HCT116 (cell line): ENCODE data around the gene SFXN5. TPM values are rescaled to one million over a fixed set of nuclear protein-coding genes. Genes with fewer than 3 reads are reported as not detected.

Experiments
- ATAC-seq: fragments of 200-7000 bp; cut with Tn5 transposase; 2 replicates; pipeline ENCODE4 v1.9.1; 2020; ENCODE audit warnings: mild to moderate bottlenecking, moderate library complexity
- BruUV-seq: library from RNA; stranded (reverse); fragments of 400-500 nt; replicated peaks from 2 replicates; lab custom pipeline; 2021; lab: Mats Ljungman, UMichigan
- CTCF ChIA-PET: fragments of 300-600 bp; sonication (Branson Sonifier 250); formaldehyde crosslinking; loops from one replicate; lab custom pipeline; 2021; ENCODE audit warnings: antibody characterized with exemption; lab: Charles Lee
- POLR2A ChIA-PET: fragments of 300-600, 350-600 bp; sonication (Branson Sonifier 250); formaldehyde crosslinking; loops from one replicate; lab custom pipeline; 2021; ENCODE audit warnings: antibody characterized with exemption; lab: Charles Lee
- RAD21 ChIA-PET, 2 experiments: fragments of 300-600 bp; sonication (Branson Sonifier 250); formaldehyde crosslinking; loops; one replicate each; lab custom pipeline; 2023; ENCODE audit warnings: low total read pairs in 2 of 2; ENCODE audit not compliant: uncharacterized antibody in 2 of 2, unreplicated experiment in 2 of 2, low non-redundant PET in 1 of 2; lab: Charles Lee
- DNase-seq: peaks from one replicate; pipeline ENCODE4 v3.0.0-alpha.2; 2010; ENCODE audit warnings: low read depth, low spot score
- H2AFZ ChIP-seq: fragments of 200-600 bp; shearing (Covaris generic), sonication (generic); 2 replicates; pipeline ENCODE4 v1.6.1; 2017; ENCODE audit warnings: low read depth, mixed run types, mixed read lengths, antibody characterized with exemption, low read length; ENCODE audit not compliant: poor library complexity, severe bottlenecking
- H3K27ac ChIP-seq: 2 replicates; pipeline ENCODE4 v1.5.1; 2012; ENCODE audit warnings: low read depth, low read length
- H3K27me3 ChIP-seq: fragments of 200-600 bp; sonication (generic); 2 replicates; pipeline ENCODE4 v1.6.1; 2016; ENCODE audit warnings: mixed run types, low read length, mixed read lengths; ENCODE audit not compliant: insufficient read depth
- H3K36me3 ChIP-seq, 2 experiments: fragments of 200-500 bp in 1 of 2; fragments of 200-600 bp in 1 of 2; sonication (Bioruptor generic) in 1 of 2; sonication (generic) in 1 of 2; 2 replicates each; pipeline versions ENCODE4 v1.5.1 to v1.6.1; 2014 to 2016; ENCODE audit warnings: low read length in 2 of 2, inconsistent platforms in 1 of 2, mixed read lengths in 1 of 2, mixed run types in 1 of 2; ENCODE audit not compliant: insufficient read depth in 2 of 2, control insufficient read depth in 1 of 2
- H3K4me1 ChIP-seq, 2 experiments: fragments of 200-600 bp in 1 of 2; sonication (generic) in 1 of 2; 2 replicates each; pipeline versions ENCODE4 v1.5.1 to v1.6.1; 2012 to 2017; ENCODE audit warnings: low read length in 2 of 2, inconsistent platforms in 1 of 2, mild to moderate bottlenecking in 1 of 2, mixed read lengths in 1 of 2, mixed run types in 1 of 2, moderate library complexity in 1 of 2; ENCODE audit not compliant: insufficient read depth in 2 of 2, control insufficient read depth in 1 of 2
- H3K4me2 ChIP-seq: fragments of 200-600 bp; sonication (generic); 2 replicates; pipeline ENCODE4 v1.6.1; 2017; ENCODE audit warnings: mixed run types, low read length, mixed read lengths
- H3K4me3 ChIP-seq, 2 experiments: fragments of 200-600 bp in 1 of 2; sonication (generic) in 1 of 2; replicated peaks in 1 of 2; 2 replicates each; pipeline ENCODE4 v1.5.1; 2011 to 2016; ENCODE audit warnings: low read length in 2 of 2, control low read depth in 1 of 2, low read depth in 1 of 2, mild to moderate bottlenecking in 1 of 2, mixed read lengths in 1 of 2, mixed run types in 1 of 2
- H3K79me2 ChIP-seq: fragments of 200-600 bp; sonication (generic); 2 replicates; pipeline ENCODE4 v1.6.1; 2017; ENCODE audit warnings: mild to moderate bottlenecking, mixed run types, low read length, moderate library complexity, mixed read lengths; ENCODE audit not compliant: insufficient read depth
- H3K9ac ChIP-seq: fragments of 200-600 bp; sonication (generic); 2 replicates; pipeline ENCODE4 v1.6.1; 2016; ENCODE audit warnings: low read length, mixed read lengths
- H3K9me2 ChIP-seq: fragments of 200-600 bp; sonication (generic), shearing (Covaris generic); 2 replicates; pipeline ENCODE4 v1.6.1; 2017; ENCODE audit warnings: mixed run types, mild to moderate bottlenecking, moderate library complexity; ENCODE audit not compliant: insufficient read depth
- H3K9me3 ChIP-seq, 2 experiments: fragments of 200-500 bp in 1 of 2; fragments of 200-600 bp in 1 of 2; sonication (Bioruptor generic) in 1 of 2; sonication (generic) in 1 of 2; 2 replicates each; pipeline ENCODE4 v1.6.1; 2014 to 2017; ENCODE audit warnings: low read length in 2 of 2, mixed read lengths in 2 of 2, inconsistent platforms in 1 of 2, low read depth in 1 of 2, mild to moderate bottlenecking in 1 of 2, mixed run types in 1 of 2, moderate library complexity in 1 of 2; ENCODE audit not compliant: control insufficient read depth in 1 of 2, insufficient read depth in 1 of 2
- H4K20me1 ChIP-seq: fragments of 200-600 bp; sonication (generic), shearing (Covaris generic); 2 replicates; pipeline ENCODE4 v1.6.1; 2017; ENCODE audit warnings: mixed run types, mild to moderate bottlenecking, moderate library complexity; ENCODE audit not compliant: insufficient read depth
- CEBPB ChIP-seq: IDR thresholded peaks from 2 replicates; pipeline ENCODE4 v1.6.1; 2012; ENCODE audit warnings: low read depth
- FOSL1 ChIP-seq: IDR thresholded peaks from 2 replicates; pipeline ENCODE4 v1.6.1; 2012; ENCODE audit warnings: low read depth
- RAD21 ChIP-seq: IDR thresholded peaks from 2 replicates; pipeline ENCODE4 v1.6.1; 2012; ENCODE audit warnings: low read depth, mild to moderate bottlenecking
- REST ChIP-seq: IDR thresholded peaks from 2 replicates; pipeline ENCODE4 v1.6.1; 2012; ENCODE audit warnings: low read depth
- SIN3A ChIP-seq: IDR thresholded peaks from 2 replicates; pipeline ENCODE4 v1.6.1; 2012; ENCODE audit warnings: low read depth
- SRF ChIP-seq: IDR thresholded peaks from 2 replicates; pipeline ENCODE4 v1.6.1; 2012; ENCODE audit warnings: low read depth
- YY1 ChIP-seq: IDR thresholded peaks from 2 replicates; pipeline ENCODE4 v1.6.1; 2011; ENCODE audit warnings: low read length, low read depth, moderate library complexity, mild to moderate bottlenecking; ENCODE audit not compliant: insufficient replicate concordance; ENCODE audit errors: extremely low read depth
- ZBTB33 ChIP-seq: IDR thresholded peaks from 2 replicates; pipeline ENCODE4 v1.6.1; 2011; ENCODE audit warnings: mild to moderate bottlenecking, low read length, moderate library complexity; ENCODE audit not compliant: insufficient replicate concordance; ENCODE audit errors: extremely low read depth
- intact Hi-C: fragments of 100-400 bp; cut with micrococcal nuclease; formaldehyde crosslinking; loops from 2 replicates; pipeline ENCODE4 v1.10.0; 2022
- total RNA-seq: library from RNA; stranded (reverse); gene quantifications from one replicate; pipeline ENCODE4 v1.2.1, GENCODE V29; 2021; ENCODE audit not compliant: unreplicated experiment
- TF ChIP-seq, protein P1 (sequence below), 3 experiments: fragments of 200-600 bp in 1 of 3; sonication (generic) in 1 of 3; IDR thresholded peaks in 2 of 3; conservative IDR thresholded peaks in 1 of 3; 2 replicates each; pipeline ENCODE4 v1.5.1; 2012 to 2017; ENCODE audit warnings: low read depth in 2 of 3, low read length in 2 of 3, antibody characterized with exemption in 1 of 3, borderline replicate concordance in 1 of 3, control low read depth in 1 of 3, mild to moderate bottlenecking in 1 of 3, mixed read lengths in 1 of 3, mixed run types in 1 of 3, moderate library complexity in 1 of 3; ENCODE audit not compliant: insufficient read depth in 1 of 3

Gene SFXN5
- total RNA-seq, 1 experiment from 2014 or later, result 10.0 TPM

DNA sequence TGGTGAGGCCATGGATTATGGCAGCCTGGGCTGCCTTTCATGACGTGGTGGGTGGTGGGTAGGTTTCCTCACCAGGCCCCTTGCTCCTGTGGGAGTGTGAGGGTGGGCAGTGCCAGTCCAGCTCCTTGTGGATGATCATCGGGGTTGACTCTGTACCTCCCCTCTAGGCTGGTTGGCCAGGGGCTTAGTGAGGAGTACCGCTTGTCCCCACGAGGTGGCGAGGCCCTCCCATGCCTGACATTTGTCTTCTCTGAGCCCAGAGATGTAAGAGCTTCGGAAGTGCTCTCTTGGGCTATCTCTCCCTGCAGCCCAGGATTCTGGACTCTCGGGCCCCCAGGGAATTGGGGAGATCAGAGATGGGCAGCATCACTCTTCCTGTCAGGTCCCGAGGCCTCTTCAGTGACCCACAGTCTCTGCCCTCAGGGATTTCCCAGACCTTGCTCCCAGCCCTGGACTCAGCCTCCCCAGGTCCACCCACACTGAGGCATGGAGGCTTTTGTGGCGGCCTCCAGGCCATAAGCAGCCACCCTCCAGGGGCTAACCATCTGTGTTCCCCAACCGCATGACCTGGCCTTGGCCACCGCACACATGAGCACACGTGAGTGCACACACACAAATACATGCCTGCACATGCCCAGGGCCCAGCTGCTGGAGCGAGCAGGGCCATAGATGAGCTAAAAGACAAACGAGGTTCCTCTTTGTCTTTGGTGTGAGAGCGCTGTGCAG is 177.8 kb downstream of the SFXN5 start (continued):
- no peak for TF ChIP-seq SRF
- no peak for TF ChIP-seq FOSL1
- no peak for TF ChIP-seq YY1
- no peak for TF ChIP-seq ZBTB33
- no peak for TF ChIP-seq CEBPB
- TF ChIP-seq, all 23 proteins: peak for 2

- no TSS peak for BruUV-seq
Observed at GRCh38 chr2:72892506-72893173, 178.9 kb downstream of the SFXN5 start.

More at GRCh38 chr2:72892506-72893173, 178.9 kb downstream of the SFXN5 start:
- ChIA-PET CTCF (interaction anchor here (0.9 to 3.0 kb wide), 16 partner anchors 11 to 320 kb away, joined by 3 to 28 read pairs (median 6); partner anchors contain the start of genes EMX1 and SFXN5), POLR2A (no interaction called here), RAD21 (interaction anchor here (1.2 to 2.2 kb wide), 6 partner anchors 42 to 285 kb away, joined by 3 to 11 read pairs (median 7); no protein-coding TSS in a partner anchor)
- intact Hi-C loops, result loop anchor here (1.0 to 5.0 kb wide), 5 partner anchors 43 to 285 kb away; partner anchors contain the start of gene SFXN5
- Histone ChIP-seq H3K79me2 (peaks cover 21% of the 10 kb centered on the region; the same call in 1 of the 2 replicates), H4K20me1 (peaks cover 4% of the 10 kb centered on the region; the same call in 1 of the 2 replicates), H3K4me3 (no peak overlapping the region), H3K27ac (no peak overlapping the region), H3K36me3 (peaks cover 0 to 20% of the 10 kb centered on the region in 2 experiments; a peak in 2 of 4 replicates), H2AFZ (no peak overlapping the region), H3K9me3 (no peaks in the 10 kb centered on the region), H3K9me2 (no peaks in the 10 kb centered on the region), H3K4me1 (peaks cover 6 to 14% of the 10 kb centered on the region in 2 experiments; a peak in 3 of 4 replicates), H3K9ac (no peak overlapping the region), H3K27me3 (no peaks in the 10 kb centered on the region), H3K4me2 (no peak overlapping the region)
- no peak for DNase-seq
- peak; percentile 88 for ATAC-seq
- TF ChIP-seq RAD21, result peak; percentile 93
- TF ChIP-seq, protein P1, sequence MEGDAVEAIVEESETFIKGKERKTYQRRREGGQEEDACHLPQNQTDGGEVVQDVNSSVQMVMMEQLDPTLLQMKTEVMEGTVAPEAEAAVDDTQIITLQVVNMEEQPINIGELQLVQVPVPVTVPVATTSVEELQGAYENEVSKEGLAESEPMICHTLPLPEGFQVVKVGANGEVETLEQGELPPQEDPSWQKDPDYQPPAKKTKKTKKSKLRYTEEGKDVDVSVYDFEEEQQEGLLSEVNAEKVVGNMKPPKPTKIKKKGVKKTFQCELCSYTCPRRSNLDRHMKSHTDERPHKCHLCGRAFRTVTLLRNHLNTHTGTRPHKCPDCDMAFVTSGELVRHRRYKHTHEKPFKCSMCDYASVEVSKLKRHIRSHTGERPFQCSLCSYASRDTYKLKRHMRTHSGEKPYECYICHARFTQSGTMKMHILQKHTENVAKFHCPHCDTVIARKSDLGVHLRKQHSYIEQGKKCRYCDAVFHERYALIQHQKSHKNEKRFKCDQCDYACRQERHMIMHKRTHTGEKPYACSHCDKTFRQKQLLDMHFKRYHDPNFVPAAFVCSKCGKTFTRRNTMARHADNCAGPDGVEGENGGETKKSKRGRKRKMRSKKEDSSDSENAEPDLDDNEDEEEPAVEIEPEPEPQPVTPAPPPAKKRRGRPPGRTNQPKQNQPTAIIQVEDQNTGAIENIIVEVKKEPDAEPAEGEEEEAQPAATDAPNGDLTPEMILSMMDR (IDR thresholded peaks at IDR 0.05 in 2 of 3, conservative IDR thresholded peaks at IDR 0.05 in 1 of 3; ENCODE audit: borderline replicate concordance in 1 of 3, insufficient read depth in 1 of 3, low read depth in 2 of 3, low read length in 2 of 3), result peak; percentile 77 to 93 (median 85)
- TF ChIP-seq CEBPB, result no peak
- no peak for TF ChIP-seq SIN3A
- TF ChIP-seq FOSL1, result no peak
- no peak for TF ChIP-seq REST
